Fibroblast of lung (primary cell): Measurements from ENCODE around the gene TLX2. TPM values are rescaled to one million over a fixed set of nuclear protein-coding genes. Genes with fewer than 3 reads are reported as not detected.
A peak's percentile ranks its signal among the peaks of the same experiment; 100 is the strongest.

Experiments
- DNase-seq, 2 donors: peaks; one replicate each; pipeline versions ENCODE4 v3.0.0 to v3.0.0-alpha.2; 2010; ENCODE audit warnings: low read depth in 2 of 2
- H2AFZ ChIP-seq: 2 replicates; pipeline ENCODE4 v1.5.1; 2012; ENCODE audit warnings: low read length, control low read depth, inconsistent platforms
- H3K27ac ChIP-seq: 2 replicates; pipeline ENCODE4 v1.5.1; 2011; ENCODE audit warnings: low read length, control low read depth; ENCODE audit not compliant: insufficient read depth
- H3K27me3 ChIP-seq: 2 replicates; pipeline ENCODE4 v1.5.1; 2011; ENCODE audit warnings: mild to moderate bottlenecking, low read length; ENCODE audit not compliant: control insufficient read depth, insufficient read depth
- H3K36me3 ChIP-seq: 2 replicates; pipeline ENCODE4 v1.5.1; 2011; ENCODE audit warnings: low read length; ENCODE audit not compliant: control insufficient read depth, insufficient read depth
- H3K4me1 ChIP-seq: 2 replicates; pipeline ENCODE4 v1.5.1; 2011; ENCODE audit warnings: low read length; ENCODE audit not compliant: control insufficient read depth, insufficient read depth; ENCODE audit errors: extremely low read depth
- H3K4me2 ChIP-seq: 2 replicates; pipeline ENCODE4 v1.5.1; 2011; ENCODE audit warnings: low read length, control low read depth; ENCODE audit not compliant: insufficient read depth; ENCODE audit errors: extremely low read depth
- H3K4me3 ChIP-seq, 4 experiments: fragments of 200-600 bp in 1 of 4; sonication (generic) in 1 of 4; replicated peaks in 1 of 4; 2 replicates each; pipeline ENCODE4 v1.5.1; 2011 to 2016; ENCODE audit warnings: low read length in 4 of 4, low read depth in 3 of 4, mild to moderate bottlenecking in 3 of 4, control low read depth in 2 of 4, inconsistent platforms in 1 of 4, mixed read lengths in 1 of 4; ENCODE audit not compliant: insufficient read depth in 1 of 4; ENCODE audit errors: control extremely low read depth in 1 of 4
- H3K79me2 ChIP-seq: 2 replicates; pipeline ENCODE4 v1.5.1; 2012; ENCODE audit warnings: mild to moderate bottlenecking, low read length, inconsistent platforms; ENCODE audit not compliant: control insufficient read depth, insufficient read depth
- H3K9ac ChIP-seq: 2 replicates; pipeline ENCODE4 v1.5.1; 2011; ENCODE audit warnings: mild to moderate bottlenecking, low read length, control low read depth; ENCODE audit not compliant: insufficient read depth
- H3K9me3 ChIP-seq: 2 replicates; pipeline ENCODE4 v1.5.1; 2012; ENCODE audit warnings: low read depth, low read length; ENCODE audit not compliant: control insufficient read depth, insufficient read depth
- H4K20me1 ChIP-seq: 2 replicates; pipeline ENCODE4 v1.5.1; 2011; ENCODE audit warnings: low read length; ENCODE audit not compliant: control insufficient read depth, insufficient read depth; ENCODE audit errors: extremely low read depth
- EZH2 ChIP-seq: IDR thresholded peaks from 2 replicates; pipeline ENCODE4 v1.5.1; 2012; ENCODE audit warnings: low read length, control low read depth, mild to moderate bottlenecking; ENCODE audit errors: missing control alignments
- polyA plus RNA-seq, 2 donors: library from polyadenylated mRNA; depleted of rRNA in 1 of 2; stranded (reverse) in 1 of 2; unstranded in 1 of 2; fragments of >200 nt; gene quantifications; 2 replicates each; pipeline ENCODE4 v1.2.1, GENCODE V29; 2011 to 2012; ENCODE audit warnings: missing spikeins in 1 of 2
- total RNA-seq: library from RNA; depleted of rRNA; stranded (reverse); fragments of >200 nt; gene quantifications from 2 replicates; pipeline ENCODE4 v1.2.1, GENCODE V29; 2014
- TF ChIP-seq, protein P1 (sequence below), 2 donors: IDR thresholded peaks in 1 of 2; conservative IDR thresholded peaks in 1 of 2; 1 replicate in 1 of 2; 2 replicates in 1 of 2; pipeline ENCODE4 v1.5.1; 2011 to 2012; ENCODE audit warnings: low read length in 2 of 2, control low read depth in 1 of 2, inconsistent platforms in 1 of 2, low read depth in 1 of 2, mild to moderate bottlenecking in 1 of 2

The TLX2 gene
- total and polyA plus RNA-seq, 2 donors (not counting 1 experiment from before 2014, with no cell fraction given) = under 0.01 TPM; not detected in 1

DNA sequence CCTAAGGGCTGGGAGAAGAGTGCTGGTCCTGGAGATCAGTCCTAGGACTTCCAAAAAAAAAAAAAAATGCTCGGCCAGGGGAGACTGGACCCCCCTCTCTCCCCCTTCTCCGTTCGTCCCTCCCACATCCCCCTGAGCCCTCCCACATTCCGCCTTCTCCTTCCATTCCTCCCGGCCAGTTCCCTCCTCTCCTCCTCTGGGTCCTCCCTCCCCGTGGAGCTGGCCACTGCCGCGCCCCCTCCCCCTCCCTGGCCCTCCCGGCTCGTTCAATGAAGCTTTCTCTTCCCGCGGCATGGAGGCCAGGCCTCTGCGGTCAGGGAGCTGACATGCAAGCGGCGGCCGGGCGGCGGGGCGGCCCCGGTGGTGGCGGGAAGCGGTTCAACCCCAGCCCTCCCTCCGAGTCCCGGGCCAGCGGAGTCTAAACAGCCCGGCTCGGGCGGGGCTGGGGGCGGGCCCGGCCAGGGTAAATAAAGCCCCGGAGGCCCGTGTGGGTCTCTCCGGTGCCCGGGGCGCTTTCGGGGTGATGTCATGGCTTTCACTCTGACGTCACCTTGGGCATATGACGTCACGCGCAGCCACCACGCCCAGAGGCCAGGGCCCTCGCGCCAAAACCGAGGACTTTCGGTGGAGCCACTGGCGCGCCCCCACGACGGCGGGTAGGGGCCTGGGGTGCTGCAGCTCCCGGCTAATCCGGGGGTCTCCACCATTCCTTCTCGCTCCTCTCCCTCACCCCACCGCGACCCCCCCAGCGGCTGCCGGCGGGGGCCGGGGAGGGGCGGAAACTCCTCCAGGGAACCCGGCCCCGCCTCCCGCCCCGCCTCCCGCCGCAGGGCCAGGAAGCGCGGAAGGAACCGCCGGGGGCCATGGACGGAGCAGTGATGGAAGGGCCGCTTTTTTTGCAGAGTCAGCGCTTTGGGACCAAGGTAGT is 39.9 kb downstream of the TLX2 start, which contains the start of the genes DOK1 and LOXL3:
TSS of gene DOK1 (plus strand) at position 829 of the 928 bp plus-strand sequence. CDS start at position 864, 35 bp downstream.
TSS of gene LOXL3 (minus strand) at position 51 of the 928 bp plus-strand sequence. CDS start 1,308 bp downstream, outside the sequence.
- Histone ChIP-seq H3K27me3 (no peaks in the 10 kb centered on the region), H4K20me1 (no peaks in the 10 kb centered on the region), H3K4me3 (peak within 1 kb of the TSS; percentile 52 to 98 (median 74)), H3K9ac (peak within 1 kb of the TSS; percentile 79), H2AFZ (peak within 1 kb of the TSS; percentile 82), H3K4me1 (peaks cover 6% of the 10 kb centered on the region), H3K36me3 (peaks cover 4% of the 10 kb centered on the region), H3K27ac (peak within 1 kb of the TSS; percentile 85), H3K9me3 (no peaks in the 10 kb centered on the region), H3K79me2 (peaks cover 3% of the 10 kb centered on the region), H3K4me2 (peak within 1 kb of the TSS; percentile 85)
- DNase-seq = peak; percentile 89 to 91
- no peak for TF ChIP-seq EZH2
- TF ChIP-seq, protein P1, sequence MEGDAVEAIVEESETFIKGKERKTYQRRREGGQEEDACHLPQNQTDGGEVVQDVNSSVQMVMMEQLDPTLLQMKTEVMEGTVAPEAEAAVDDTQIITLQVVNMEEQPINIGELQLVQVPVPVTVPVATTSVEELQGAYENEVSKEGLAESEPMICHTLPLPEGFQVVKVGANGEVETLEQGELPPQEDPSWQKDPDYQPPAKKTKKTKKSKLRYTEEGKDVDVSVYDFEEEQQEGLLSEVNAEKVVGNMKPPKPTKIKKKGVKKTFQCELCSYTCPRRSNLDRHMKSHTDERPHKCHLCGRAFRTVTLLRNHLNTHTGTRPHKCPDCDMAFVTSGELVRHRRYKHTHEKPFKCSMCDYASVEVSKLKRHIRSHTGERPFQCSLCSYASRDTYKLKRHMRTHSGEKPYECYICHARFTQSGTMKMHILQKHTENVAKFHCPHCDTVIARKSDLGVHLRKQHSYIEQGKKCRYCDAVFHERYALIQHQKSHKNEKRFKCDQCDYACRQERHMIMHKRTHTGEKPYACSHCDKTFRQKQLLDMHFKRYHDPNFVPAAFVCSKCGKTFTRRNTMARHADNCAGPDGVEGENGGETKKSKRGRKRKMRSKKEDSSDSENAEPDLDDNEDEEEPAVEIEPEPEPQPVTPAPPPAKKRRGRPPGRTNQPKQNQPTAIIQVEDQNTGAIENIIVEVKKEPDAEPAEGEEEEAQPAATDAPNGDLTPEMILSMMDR (conservative IDR thresholded peaks at IDR 0.05 in 1 of 2, IDR thresholded peaks at IDR 0.05 in 1 of 2; ENCODE audit: low read depth in 1 of 2, low read length in 2 of 2) = no peak

DNA sequence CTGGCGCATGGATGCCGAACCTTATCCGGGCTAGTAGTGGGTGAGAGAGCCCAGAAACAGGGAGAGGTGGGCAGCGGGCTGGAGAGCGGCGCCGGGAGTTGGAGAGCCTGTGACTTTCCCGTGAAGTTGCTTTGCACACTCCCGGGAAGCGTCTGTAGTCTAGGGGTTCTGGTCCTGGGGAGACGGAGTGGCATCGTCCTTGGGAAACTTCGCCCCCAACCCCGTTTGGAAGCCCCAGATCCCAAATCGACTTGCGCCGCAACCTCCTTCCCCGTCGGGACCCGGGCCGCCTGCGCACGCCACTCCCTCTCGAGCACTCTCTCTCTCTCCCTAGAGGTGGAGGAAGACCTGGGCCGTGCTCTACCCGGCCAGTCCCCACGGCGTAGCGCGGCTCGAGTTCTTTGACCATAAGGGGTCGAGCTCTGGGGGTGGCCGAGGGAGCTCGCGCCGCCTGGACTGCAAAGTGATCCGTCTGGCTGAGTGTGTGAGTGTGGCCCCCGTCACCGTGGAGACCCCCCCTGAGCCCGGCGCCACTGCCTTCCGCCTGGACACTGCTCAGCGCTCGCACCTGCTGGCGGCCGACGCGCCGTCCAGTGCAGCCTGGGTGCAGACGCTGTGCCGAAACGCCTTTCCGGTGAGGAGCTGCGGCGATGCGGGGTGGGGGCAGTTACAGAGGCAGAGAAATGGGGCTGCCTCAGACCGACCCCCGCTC is 40.7 kb downstream of the TLX2 start:
- Histone ChIP-seq H3K36me3 (peaks cover 4% of the 10 kb centered on the region), H3K4me2 (peak overlapping the region; percentile 85), H2AFZ (peak overlapping the region; percentile 82), H3K9ac (peak overlapping the region; percentile 35), H3K4me1 (peaks cover 4% of the 10 kb centered on the region), H3K4me3 (peak overlapping the region; percentile 52 to 98 (median 74)), H3K9me3 (no peaks in the 10 kb centered on the region), H3K79me2 (peaks cover 3% of the 10 kb centered on the region), H4K20me1 (no peaks in the 10 kb centered on the region), H3K27ac (peak overlapping the region; percentile 52), H3K27me3 (no peaks in the 10 kb centered on the region)
- no peak for TF ChIP-seq EZH2
- TF ChIP-seq, protein P1 (conservative IDR thresholded peaks at IDR 0.05 in 1 of 2, IDR thresholded peaks at IDR 0.05 in 1 of 2; ENCODE audit: low read depth in 1 of 2, low read length in 2 of 2) = no peak
- peak; percentile 31 to 53 for DNase-seq
